Natural killer cell (primary cell): ENCODE data around the gene C22orf39. TPM values are rescaled to one million over a fixed set of nuclear protein-coding genes. Genes with fewer than 3 reads are reported as not detected.
"Not testable (repeated sequence)": the region's sequence is repeated elsewhere in the genome, so short reads cannot be mapped to it uniquely, and the experiment has no call there.

Source experiments
- ATAC-seq, 3 donors: fragments of 150-1000 bp in 2 of 3; fragments of 200-7000 bp in 1 of 3; cut with Tn5 transposase; 1 replicate in 1 of 3; 2 replicates in 2 of 3; pipeline ENCODE4 v1.10.0; 2021; ENCODE audit warnings: mild to moderate bottlenecking in 2 of 3, moderate library complexity in 2 of 3
- DNase-seq, 2 donors: peaks; one replicate each; pipeline versions ENCODE4 v3.0.0 to v3.0.0-alpha.2; 2013 to 2021; ENCODE audit warnings: mixed read lengths in 1 of 2
- H3K27ac ChIP-seq: one replicate; pipeline ENCODE4 v1.5.1; 2013; ENCODE audit warnings: mild to moderate bottlenecking, low read length
- H3K27me3 ChIP-seq: one replicate; pipeline ENCODE4 v1.6.1; 2013; ENCODE audit warnings: low read length; ENCODE audit not compliant: control insufficient read depth, insufficient read depth
- H3K36me3 ChIP-seq: one replicate; pipeline ENCODE4 v1.6.1; 2013; ENCODE audit warnings: low read length; ENCODE audit not compliant: control insufficient read depth, insufficient read depth
- H3K4me1 ChIP-seq: one replicate; pipeline ENCODE4 v1.6.1; 2013; ENCODE audit warnings: low read length; ENCODE audit not compliant: control insufficient read depth, insufficient read depth
- H3K4me3 ChIP-seq: one replicate; pipeline ENCODE4 v1.5.1; 2013; ENCODE audit warnings: low read length
- H3K9me3 ChIP-seq: one replicate; pipeline ENCODE4 v1.6.1; 2013; ENCODE audit warnings: low read length; ENCODE audit not compliant: control insufficient read depth, insufficient read depth
- H3K27ac Mint-ChIP-seq, 2 donors: one replicate each; pipeline ENCODE4 v1.8.0; 2022; ENCODE audit warnings: mild to moderate bottlenecking in 2 of 2, mixed read lengths in 2 of 2, moderate library complexity in 1 of 2
- H3K27me3 Mint-ChIP-seq, 2 donors: one replicate each; pipeline ENCODE4 v1.8.0; 2022; ENCODE audit warnings: low read depth in 2 of 2, mixed read lengths in 2 of 2
- H3K36me3 Mint-ChIP-seq: one replicate; pipeline ENCODE4 v1.8.0; 2022; ENCODE audit warnings: mixed read lengths
- H3K4me1 Mint-ChIP-seq, 2 donors: one replicate each; pipeline ENCODE4 v1.8.0; 2022; ENCODE audit warnings: mixed read lengths in 2 of 2
- H3K4me3 Mint-ChIP-seq: one replicate; pipeline ENCODE4 v1.8.0; 2022; ENCODE audit warnings: mild to moderate bottlenecking, moderate library complexity, mixed read lengths
- H3K9me3 Mint-ChIP-seq, 2 donors: one replicate each; pipeline ENCODE4 v1.8.0; 2022; ENCODE audit warnings: mixed read lengths in 2 of 2
- CTCF ChIP-seq: fragments of 200-600 bp; IDR thresholded peaks from one replicate; pipeline ENCODE4 v1.8.0; 2022; ENCODE audit warnings: antibody characterized with exemption
- WGBS: methylation state at CpG from one replicate; pipeline ENCODE4 v1.1.7; 2013; ENCODE audit warnings: missing lambda C conversion rate; ENCODE audit not compliant: insufficient coverage; 5-methylcytosine and 5-hydroxymethylcytosine counted together
- intact Hi-C: fragments of 100-400 bp; cut with micrococcal nuclease; formaldehyde crosslinking; loops from one replicate; pipeline ENCODE4 v1.14.2; 2022
- total RNA-seq, 4 donors: library from RNA; stranded (reverse); fragments of 120-200 nt in 1 of 4; gene quantifications; one replicate each; pipeline versions ENCODE4 v1.2.3 to v1.2.4, GENCODE V29; 2013 to 2022

The C22orf39 gene
- total RNA-seq, 3 donors from 2014 or later (not counting 1 experiment from before 2014, with no cell fraction given) = 45.4 to 53.3 (median 50.2) TPM

- H3K4me1 Mint-ChIP-seq = peaks cover 11 to 12% of the 10 kb centered on the region in 2 donors
- H3K36me3 ChIP-seq = peaks cover 17% of the 10 kb centered on the region
- H3K9me3 Mint-ChIP-seq = no peaks in the 10 kb centered on the region
- peaks cover 6% of the 10 kb centered on the region for H3K36me3 Mint-ChIP-seq
- TF ChIP-seq CTCF = no peak
- H3K4me3 Mint-ChIP-seq = no peak overlapping the region
- H3K27ac ChIP-seq = no peak overlapping the region
- no peaks in the 10 kb centered on the region for H3K9me3 ChIP-seq
- intact Hi-C loops = loop anchor here (10.0 kb wide), 1 partner anchor 313 kb away; the partner anchor contains the start of gene DGCR2
- no peak for DNase-seq
- H3K27ac Mint-ChIP-seq = peak overlapping the region in 1 of 2 donors; percentile 2
- 96% methylated on average over 7 of the region's 7 CpGs for WGBS
- no peak overlapping the region for H3K4me3 ChIP-seq
- no peaks in the 10 kb centered on the region for H3K27me3 ChIP-seq
- no peak for ATAC-seq
- H3K4me1 ChIP-seq = peaks cover 5% of the 10 kb centered on the region
- no peaks in the 10 kb centered on the region for H3K27me3 Mint-ChIP-seq
Measured at GRCh38 chr22:19438298-19438697, 9.2 kb downstream of the C22orf39 start.

GRCh38 chr22:19436444-19437161 is 10.9 kb downstream of the C22orf39 start:
- intact Hi-C loops = loop anchor here (10.0 kb wide), 1 partner anchor 312 kb away; the partner anchor contains the start of gene DGCR2
- H3K27ac ChIP-seq, H3K36me3 Mint-ChIP-seq, H3K9me3 ChIP-seq, DNase-seq, H3K27me3 Mint-ChIP-seq, H3K4me3 Mint-ChIP-seq, H3K4me3 ChIP-seq, H3K27me3 ChIP-seq, H3K9me3 Mint-ChIP-seq, ATAC-seq: not testable (repeated sequence)
- peak overlapping the region in 1 of 2 donors; percentile 62 for H3K27ac Mint-ChIP-seq
- H3K4me1 Mint-ChIP-seq = peaks cover 6 to 11% of the 10 kb centered on the region in 2 donors
- H3K4me1 ChIP-seq = peaks cover 13% of the 10 kb centered on the region
- H3K36me3 ChIP-seq = peaks cover 16% of the 10 kb centered on the region
- WGBS = 98% methylated on average over 9 of the region's 9 CpGs

GRCh38 chr22:19434829-19435580 is 12.5 kb downstream of the C22orf39 start:
- Mint-ChIP-seq H3K4me1 (peaks cover 15 to 16% of the 10 kb centered on the region in 2 donors), H3K4me3 (peak overlapping the region; percentile 58), H3K9me3 (no peaks in the 10 kb centered on the region), H3K27me3 (no peaks in the 10 kb centered on the region), H3K27ac (peak overlapping the region in 1 of 2 donors; percentile 100), H3K36me3 (peaks cover 7% of the 10 kb centered on the region)
- 95% methylated on average over 2 of the region's 2 CpGs for WGBS
- peaks cover 16% of the 10 kb centered on the region for H3K36me3 ChIP-seq
- H3K9me3 ChIP-seq = no peaks in the 10 kb centered on the region
- no peak for ATAC-seq
- peaks cover 23% of the 10 kb centered on the region for H3K4me1 ChIP-seq
- intact Hi-C loops = loop anchor here (10.0 kb wide), 1 partner anchor 310 kb away; the partner anchor contains the start of gene DGCR2
- no peaks in the 10 kb centered on the region for H3K27me3 ChIP-seq
- H3K4me3 ChIP-seq = no peak overlapping the region
- H3K27ac ChIP-seq = no peak overlapping the region
- DNase-seq = no peak
- no peak for TF ChIP-seq CTCF

- intact Hi-C loops = loop anchor here (10.0 kb wide), 1 partner anchor 310 kb away; the partner anchor contains the start of gene DGCR2
- peaks cover 26% of the 10 kb centered on the region for H3K4me1 ChIP-seq
- H3K9me3 ChIP-seq = no peaks in the 10 kb centered on the region
- 91% methylated on average over 6 of the region's 7 CpGs for WGBS
- no peak overlapping the region for H3K4me3 ChIP-seq
- peak overlapping the region; percentile 29 to 100 for H3K27ac Mint-ChIP-seq
- H3K27me3 Mint-ChIP-seq = no peaks in the 10 kb centered on the region
- ATAC-seq = no peak
- no peak overlapping the region for H3K27ac ChIP-seq
- H3K27me3 ChIP-seq = no peaks in the 10 kb centered on the region
- H3K36me3 Mint-ChIP-seq = peaks cover 12% of the 10 kb centered on the region
- no peak for DNase-seq
- peaks cover 16% of the 10 kb centered on the region for H3K36me3 ChIP-seq
- peaks cover 21 to 22% of the 10 kb centered on the region in 2 donors for H3K4me1 Mint-ChIP-seq
- H3K9me3 Mint-ChIP-seq = no peaks in the 10 kb centered on the region
- no peak for TF ChIP-seq CTCF
- peak overlapping the region; percentile 58 for H3K4me3 Mint-ChIP-seq
Measured at GRCh38 chr22:19434401-19434800, 13.1 kb downstream of the C22orf39 start.
